ENCODE measurements around the gene ZC3H8. TPM values are rescaled to one million over a fixed set of nuclear protein-coding genes. Genes with fewer than 3 reads are reported as not detected.
A peak's percentile ranks its signal among the peaks of the same experiment; 100 is the strongest.

Gene ZC3H8
- total RNA-seq, 1 donor from 2014 or later, result 20.7 TPM

DNA sequence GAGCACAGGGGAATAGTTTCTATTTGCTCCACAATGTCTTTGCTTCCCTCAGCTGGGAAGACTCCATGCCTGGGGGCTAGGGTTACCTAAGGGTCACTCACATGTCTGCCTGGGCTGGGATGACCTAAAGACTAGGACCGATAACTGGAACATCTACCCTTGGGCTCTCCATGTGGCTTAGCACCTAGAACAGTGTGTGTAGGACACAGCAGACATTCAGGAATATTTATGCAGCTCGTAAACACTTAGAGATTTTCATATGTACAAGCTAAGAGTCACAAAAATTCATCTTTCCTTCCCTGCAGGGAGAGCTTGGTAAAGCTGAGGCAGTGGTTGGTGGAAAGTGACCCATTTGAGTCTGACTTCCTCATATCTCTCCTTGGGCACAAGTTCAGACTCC lies 60.8 kb downstream of the ZC3H8 start:
- no peaks in the 10 kb centered on the region for H3K36me3 Mint-ChIP-seq
- DNase-seq (ENCODE audit: extremely low spot score, unreplicated experiment), result no peak
- no peaks in the 10 kb centered on the region for H3K9me3 Mint-ChIP-seq
- H3K27me3 Mint-ChIP-seq, result no peaks in the 10 kb centered on the region
- H3K4me1 Mint-ChIP-seq (ENCODE audit: unreplicated experiment), result peaks cover 9% of the 10 kb centered on the region
- no peak overlapping the region for H3K4me3 Mint-ChIP-seq
- TF ChIP-seq, protein P1, sequence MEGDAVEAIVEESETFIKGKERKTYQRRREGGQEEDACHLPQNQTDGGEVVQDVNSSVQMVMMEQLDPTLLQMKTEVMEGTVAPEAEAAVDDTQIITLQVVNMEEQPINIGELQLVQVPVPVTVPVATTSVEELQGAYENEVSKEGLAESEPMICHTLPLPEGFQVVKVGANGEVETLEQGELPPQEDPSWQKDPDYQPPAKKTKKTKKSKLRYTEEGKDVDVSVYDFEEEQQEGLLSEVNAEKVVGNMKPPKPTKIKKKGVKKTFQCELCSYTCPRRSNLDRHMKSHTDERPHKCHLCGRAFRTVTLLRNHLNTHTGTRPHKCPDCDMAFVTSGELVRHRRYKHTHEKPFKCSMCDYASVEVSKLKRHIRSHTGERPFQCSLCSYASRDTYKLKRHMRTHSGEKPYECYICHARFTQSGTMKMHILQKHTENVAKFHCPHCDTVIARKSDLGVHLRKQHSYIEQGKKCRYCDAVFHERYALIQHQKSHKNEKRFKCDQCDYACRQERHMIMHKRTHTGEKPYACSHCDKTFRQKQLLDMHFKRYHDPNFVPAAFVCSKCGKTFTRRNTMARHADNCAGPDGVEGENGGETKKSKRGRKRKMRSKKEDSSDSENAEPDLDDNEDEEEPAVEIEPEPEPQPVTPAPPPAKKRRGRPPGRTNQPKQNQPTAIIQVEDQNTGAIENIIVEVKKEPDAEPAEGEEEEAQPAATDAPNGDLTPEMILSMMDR (conservative IDR thresholded peaks at IDR 0.05), result no peak
- no peak overlapping the region for H3K27ac Mint-ChIP-seq

DNA sequence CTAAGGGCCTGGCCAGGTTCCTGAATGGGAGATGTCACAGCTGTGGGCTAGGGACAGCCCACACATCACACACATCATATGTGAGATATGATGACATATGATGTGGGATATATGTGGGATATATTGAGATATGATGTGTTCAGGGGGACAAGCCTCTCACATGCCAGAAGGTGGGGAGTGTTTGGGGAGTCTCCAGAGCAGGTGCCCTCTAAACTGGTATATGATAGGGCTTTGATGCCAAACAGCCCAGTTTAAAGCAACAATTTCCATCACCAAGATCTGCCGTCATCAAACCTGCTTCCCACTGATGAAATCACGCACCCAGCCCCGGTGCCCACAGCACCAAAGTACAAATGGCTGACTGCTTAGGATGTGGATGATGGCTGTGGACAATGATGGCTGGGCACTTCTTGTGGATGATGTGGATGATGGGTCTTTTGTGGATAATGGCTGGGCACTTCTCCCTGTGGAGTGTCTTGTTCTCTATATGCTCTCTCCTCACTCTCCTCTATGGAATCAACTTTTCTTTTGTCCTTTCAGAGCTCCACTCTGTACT lies 65.8 kb downstream of the ZC3H8 start:
- Mint-ChIP-seq H3K27ac (no peak overlapping the region), H3K4me1 (ENCODE audit: unreplicated experiment) (no peaks in the 10 kb centered on the region), H3K4me3 (no peak overlapping the region), H3K27me3 (no peaks in the 10 kb centered on the region), H3K36me3 (no peaks in the 10 kb centered on the region), H3K9me3 (no peaks in the 10 kb centered on the region)
- no peak for DNase-seq (ENCODE audit: extremely low spot score, unreplicated experiment)
- TF ChIP-seq, protein P1 (conservative IDR thresholded peaks at IDR 0.05), result no peak

- H3K4me1 Mint-ChIP-seq (ENCODE audit: unreplicated experiment), result no peaks in the 10 kb centered on the region
- H3K27ac Mint-ChIP-seq, result no peak overlapping the region
- no peak for DNase-seq (ENCODE audit: extremely low spot score, unreplicated experiment)
- H3K27me3 Mint-ChIP-seq, result peaks cover 2% of the 10 kb centered on the region
- H3K9me3 Mint-ChIP-seq, result no peaks in the 10 kb centered on the region
- TF ChIP-seq, protein P1 (conservative IDR thresholded peaks at IDR 0.05), result no peak
- H3K4me3 Mint-ChIP-seq, result no peak overlapping the region
- no peaks in the 10 kb centered on the region for H3K36me3 Mint-ChIP-seq
Measured at GRCh38 chr2:112187805-112188596, 66.8 kb downstream of the ZC3H8 start.

GRCh38 chr2:112187046-112187715 lies 67.7 kb downstream of the ZC3H8 start:
- DNase-seq (ENCODE audit: extremely low spot score, unreplicated experiment), result no peak
- no peaks in the 10 kb centered on the region for H3K36me3 Mint-ChIP-seq
- no peaks in the 10 kb centered on the region for H3K9me3 Mint-ChIP-seq
- TF ChIP-seq, protein P1 (conservative IDR thresholded peaks at IDR 0.05), result no peak
- no peak overlapping the region for H3K27ac Mint-ChIP-seq
- no peaks in the 10 kb centered on the region for H3K4me1 Mint-ChIP-seq (ENCODE audit: unreplicated experiment)
- no peak overlapping the region for H3K4me3 Mint-ChIP-seq
- peaks cover 7% of the 10 kb centered on the region for H3K27me3 Mint-ChIP-seq

DNA sequence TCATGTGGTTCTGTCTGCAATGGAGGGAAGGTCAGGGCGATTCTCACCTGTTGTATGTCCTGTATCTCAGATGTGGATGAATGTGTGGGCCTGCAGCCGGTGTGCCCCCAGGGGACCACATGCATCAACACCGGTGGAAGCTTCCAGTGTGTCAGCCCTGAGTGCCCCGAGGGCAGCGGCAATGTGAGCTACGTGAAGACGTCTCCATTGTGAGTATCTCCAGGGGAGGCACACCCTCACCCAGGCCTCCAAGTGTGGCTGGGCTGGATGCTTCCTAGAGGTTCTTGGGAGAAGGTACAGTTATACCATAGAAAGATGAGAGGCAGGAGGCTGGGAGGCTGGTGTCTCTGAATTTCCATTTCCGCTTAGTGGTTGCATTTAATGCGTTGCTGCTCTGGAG lies 69.7 kb downstream of the ZC3H8 start:
- Mint-ChIP-seq H3K9me3 (no peaks in the 10 kb centered on the region), H3K27me3 (peaks cover 13% of the 10 kb centered on the region), H3K36me3 (no peaks in the 10 kb centered on the region), H3K4me1 (ENCODE audit: unreplicated experiment) (no peaks in the 10 kb centered on the region), H3K27ac (no peak overlapping the region), H3K4me3 (no peak overlapping the region)
- DNase-seq (ENCODE audit: extremely low spot score, unreplicated experiment), result peak; percentile 50
- TF ChIP-seq, protein P1 (conservative IDR thresholded peaks at IDR 0.05), result no peak
